ENCODE results near the gene PLAC1.

The PLAC1 gene

GRCh38 chrX:134543288-134543687, 115.0 kb downstream of the PLAC1 start:
- no peak for DNase-seq (ENCODE audit: low read depth, low spot score)

DNA sequence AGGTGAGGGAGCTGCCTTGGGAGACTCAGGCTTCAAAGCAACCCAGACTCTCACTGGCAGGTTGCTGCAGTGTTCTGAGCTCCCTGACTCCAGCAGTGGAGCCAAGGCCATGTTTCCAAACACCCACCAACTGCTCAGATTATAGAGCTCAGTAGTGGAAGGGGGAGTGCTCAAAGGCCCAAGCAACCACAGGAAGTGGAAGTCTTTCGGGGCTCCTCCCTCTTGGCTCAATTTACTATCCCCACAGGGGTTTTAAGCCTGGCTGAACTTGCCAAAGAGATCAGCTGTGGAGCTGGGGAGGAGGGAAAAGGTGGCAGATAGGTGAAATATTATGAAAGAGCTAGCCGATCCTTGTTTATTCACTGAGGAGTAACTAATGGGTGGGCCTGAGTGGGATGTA, 115.8 kb downstream of the PLAC1 start:
- no peak for DNase-seq (ENCODE audit: low read depth, low spot score)

GRCh38 chrX:134541906-134542305, 116.4 kb downstream of the PLAC1 start:
- DNase-seq (ENCODE audit: low read depth, low spot score) = no peak

GRCh38 chrX:134538316-134538715, 120.0 kb downstream of the PLAC1 start:
- no peak for DNase-seq (ENCODE audit: low read depth, low spot score)

DNA sequence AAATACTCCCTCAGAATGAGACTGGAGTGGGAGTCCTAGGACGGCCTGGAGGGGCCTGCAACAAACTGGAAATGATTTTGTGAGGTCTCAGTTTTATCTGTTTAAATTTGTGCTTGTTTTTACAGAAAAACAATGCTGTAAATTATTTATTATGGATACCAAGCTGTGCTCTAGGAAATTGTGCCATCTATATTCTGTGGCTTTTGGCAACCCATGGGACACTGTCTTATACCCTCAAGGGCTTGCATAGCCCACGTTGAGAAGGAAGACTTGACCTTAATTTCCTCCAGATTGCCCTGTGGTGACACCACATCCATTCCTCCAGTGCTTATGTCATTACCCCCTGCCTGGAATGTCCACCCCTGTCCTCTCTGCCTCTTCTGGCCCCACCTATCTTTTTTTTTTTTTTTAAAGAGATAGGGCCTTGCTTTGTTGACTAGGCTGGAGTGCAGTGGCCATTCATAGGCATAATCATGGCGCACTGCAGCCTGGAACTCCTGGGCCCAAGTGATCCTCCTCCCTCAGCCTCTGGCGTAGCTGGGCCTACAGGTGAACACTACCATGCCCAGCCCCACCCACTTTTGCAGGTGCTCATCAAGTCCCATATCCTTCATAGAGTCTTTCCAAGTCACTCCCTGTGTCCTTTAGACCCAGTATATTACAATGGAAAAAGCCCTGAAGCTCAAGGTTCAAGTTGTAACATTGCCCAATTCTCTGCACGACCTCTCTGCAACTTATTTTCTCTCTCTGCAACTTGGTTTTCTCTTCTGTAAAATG, 120.9 kb downstream of the PLAC1 start:
- DNase-seq (ENCODE audit: low read depth, low spot score) = no peak

DNA sequence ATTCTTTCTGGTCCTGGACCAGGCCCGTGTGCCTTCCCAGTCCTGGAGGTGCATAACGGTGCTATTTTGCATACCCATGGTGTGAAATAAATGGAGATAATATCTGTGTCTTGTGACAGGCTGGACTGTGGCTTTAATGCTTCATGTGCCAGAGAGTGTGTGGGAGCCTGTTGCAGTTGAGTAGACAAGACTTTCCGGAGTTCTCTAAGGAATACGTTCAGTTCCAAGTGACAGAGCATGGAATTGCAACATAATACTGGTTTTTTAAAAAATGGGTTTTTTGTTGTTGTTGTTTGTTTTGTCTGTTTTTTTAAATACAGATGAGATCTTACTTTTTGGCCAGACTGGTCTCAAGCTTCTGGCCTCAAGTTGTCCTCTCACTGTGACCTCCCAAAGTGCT, 124.3 kb downstream of the PLAC1 start:
- DNase-seq (ENCODE audit: low read depth, low spot score) = no peak

- no peak for DNase-seq (ENCODE audit: low read depth, low spot score)
These were observed 124.9 kb downstream of the PLAC1 start for GRCh38 chrX:134533352-134533751.

DNA sequence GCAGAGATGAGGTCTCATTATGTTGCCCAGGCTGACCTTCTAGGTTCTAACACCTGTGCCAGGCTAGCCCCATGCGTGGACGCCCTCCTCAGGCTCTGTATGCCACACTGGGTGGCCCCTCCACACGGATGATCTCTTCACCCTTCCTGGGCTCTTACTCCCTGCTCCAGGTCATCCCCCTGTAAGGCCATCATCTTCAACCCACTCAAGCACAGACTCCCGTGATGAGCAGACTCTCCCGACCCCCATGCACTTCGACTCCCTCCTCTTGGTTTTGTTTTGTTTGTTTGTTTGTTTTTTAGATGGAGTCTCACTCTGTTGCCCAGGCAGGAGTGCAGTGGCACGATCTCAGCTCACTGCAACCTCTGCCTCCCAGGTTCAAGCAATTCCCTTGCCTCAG, 127.4 kb downstream of the PLAC1 start:
- no peak for DNase-seq (ENCODE audit: low read depth, low spot score)

- DNase-seq (ENCODE audit: low read depth, low spot score) = no peak
These were observed 128.8 kb downstream of the PLAC1 start for GRCh38 chrX:134529481-134529880.

- DNase-seq (ENCODE audit: low read depth, low spot score) = no peak
These were observed 129.3 kb downstream of the PLAC1 start for GRCh38 chrX:134528960-134529359.

GRCh38 chrX:134526399-134526798, 131.9 kb downstream of the PLAC1 start:
- no peak for DNase-seq (ENCODE audit: low read depth, low spot score)

- DNase-seq (ENCODE audit: low read depth, low spot score) = no peak
These were observed 133.0 kb downstream of the PLAC1 start for GRCh38 chrX:134525086-134525792.

DNA sequence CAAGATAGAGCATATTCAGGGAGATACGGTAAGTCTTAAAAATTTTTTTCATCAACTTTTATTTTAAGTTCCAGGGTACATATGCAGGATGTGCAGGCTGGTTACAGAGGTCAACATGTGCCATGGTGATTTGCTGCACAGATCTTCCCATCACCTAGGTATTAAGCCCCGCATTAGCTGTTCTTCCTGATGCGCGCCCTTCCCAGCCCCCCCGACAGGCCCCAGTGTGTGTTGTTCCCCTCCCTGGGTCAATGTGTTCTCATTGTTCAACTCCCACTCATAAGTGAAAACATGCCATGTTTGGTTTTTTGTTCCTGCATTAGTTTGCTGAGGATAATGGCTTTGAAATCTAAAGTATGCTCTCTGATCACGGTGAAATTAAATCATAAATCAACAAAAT, 134.1 kb downstream of the PLAC1 start:
- DNase-seq (ENCODE audit: low read depth, low spot score) = no peak

DNA sequence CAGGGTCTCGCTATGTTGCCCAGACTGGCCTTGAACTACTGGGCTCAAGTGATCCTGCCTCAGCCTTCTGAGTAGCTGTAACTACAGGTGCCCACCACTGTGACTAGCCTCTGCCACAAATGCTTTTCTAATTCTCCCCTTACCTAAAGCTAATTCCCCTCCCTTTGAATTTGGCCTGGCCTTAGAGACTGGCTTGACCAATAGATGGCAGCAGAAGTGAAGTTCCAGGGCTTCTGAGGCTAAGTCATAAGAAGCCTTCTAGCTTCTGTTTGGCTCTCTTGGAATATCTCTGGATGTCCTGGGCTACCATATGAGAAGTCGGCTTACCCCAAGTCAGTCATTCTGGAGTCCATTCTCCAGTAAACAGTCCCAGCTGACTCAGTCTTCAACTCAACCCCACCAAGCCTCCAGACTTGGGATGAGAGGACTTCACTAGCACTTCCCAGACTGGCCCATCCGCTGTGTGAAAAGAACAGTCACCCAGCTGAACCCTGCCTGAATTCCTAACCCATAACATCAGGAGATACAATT, 137.3 kb downstream of the PLAC1 start:
- no peak for DNase-seq (ENCODE audit: low read depth, low spot score)

Data from brain pericyte (primary cell).